CD1c-positive myeloid dendritic cell (primary cell): ENCODE results near the gene FXYD3.

Experiments
- DNase-seq: peaks from one replicate; pipeline ENCODE4 v3.0.0-alpha.2; 2016; ENCODE audit errors: extremely low spot score

FXYD3 gene, protein sequence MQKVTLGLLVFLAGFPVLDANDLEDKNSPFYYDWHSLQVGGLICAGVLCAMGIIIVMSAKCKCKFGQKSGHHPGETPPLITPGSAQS

DNA sequence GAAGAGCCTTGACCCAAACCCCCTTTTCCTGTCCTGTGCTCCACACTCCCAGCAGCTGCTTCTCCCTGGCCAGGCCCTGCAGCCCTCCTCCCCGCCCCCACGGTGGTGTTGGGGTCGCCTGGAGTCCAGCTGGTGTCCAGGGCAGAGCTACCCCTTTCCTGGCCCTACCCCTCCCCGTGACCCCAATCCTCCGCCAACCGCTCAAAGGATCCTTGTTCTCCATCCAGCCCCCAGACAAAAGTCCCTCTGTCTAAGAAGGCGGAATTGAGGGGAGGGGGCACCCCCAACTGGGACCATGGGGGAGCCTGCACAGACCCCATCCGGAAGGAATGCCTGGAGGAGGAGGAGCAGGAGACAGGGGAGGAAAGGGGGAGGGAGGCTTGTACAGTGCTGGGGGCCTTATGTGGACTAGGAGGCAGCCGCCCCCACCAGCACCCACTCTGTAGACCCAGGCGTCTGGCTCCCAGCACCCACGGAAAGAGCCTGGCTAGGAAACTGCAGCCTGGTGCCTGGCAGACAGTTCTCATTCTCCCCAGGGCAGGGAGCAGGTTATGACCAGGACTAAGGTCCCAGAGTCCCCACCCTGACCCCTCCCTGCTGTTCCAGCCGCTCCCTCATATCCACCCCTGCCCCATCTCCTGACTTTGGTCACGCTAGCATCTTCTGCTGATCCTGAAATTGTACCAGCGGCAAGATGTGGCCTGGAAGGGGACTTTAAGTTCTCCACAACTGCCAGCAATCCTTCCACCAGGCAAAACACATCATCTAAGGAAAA lies at the start of gene FXYD3:
Gene FXYD3, plus strand, starts transcription at position 647 of the 775 bp plus-strand sequence. CDS start 3,554 bp downstream, outside the sequence.
- no peak for DNase-seq

DNA sequence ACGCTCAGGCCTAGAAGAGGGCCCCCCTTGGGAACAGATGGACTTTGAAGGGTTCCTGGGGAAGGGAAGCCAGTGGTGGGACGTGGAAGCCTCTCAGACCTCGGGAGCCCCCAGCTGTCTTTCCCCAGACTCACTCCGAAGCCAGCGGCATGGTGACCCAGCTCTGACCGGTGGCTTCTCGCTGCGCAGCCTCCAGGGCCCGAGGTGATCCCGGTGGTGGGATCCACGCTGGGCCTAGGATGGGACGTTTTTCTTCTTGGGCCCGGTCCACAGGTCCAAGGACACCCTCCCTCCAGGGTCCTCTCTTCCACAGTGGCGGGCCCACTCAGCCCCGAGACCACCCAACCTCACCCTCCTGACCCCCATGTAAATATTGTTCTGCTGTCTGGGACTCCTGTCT lies 49.5 kb upstream of the FXYD3 start:
- DNase-seq = no peak

DNA sequence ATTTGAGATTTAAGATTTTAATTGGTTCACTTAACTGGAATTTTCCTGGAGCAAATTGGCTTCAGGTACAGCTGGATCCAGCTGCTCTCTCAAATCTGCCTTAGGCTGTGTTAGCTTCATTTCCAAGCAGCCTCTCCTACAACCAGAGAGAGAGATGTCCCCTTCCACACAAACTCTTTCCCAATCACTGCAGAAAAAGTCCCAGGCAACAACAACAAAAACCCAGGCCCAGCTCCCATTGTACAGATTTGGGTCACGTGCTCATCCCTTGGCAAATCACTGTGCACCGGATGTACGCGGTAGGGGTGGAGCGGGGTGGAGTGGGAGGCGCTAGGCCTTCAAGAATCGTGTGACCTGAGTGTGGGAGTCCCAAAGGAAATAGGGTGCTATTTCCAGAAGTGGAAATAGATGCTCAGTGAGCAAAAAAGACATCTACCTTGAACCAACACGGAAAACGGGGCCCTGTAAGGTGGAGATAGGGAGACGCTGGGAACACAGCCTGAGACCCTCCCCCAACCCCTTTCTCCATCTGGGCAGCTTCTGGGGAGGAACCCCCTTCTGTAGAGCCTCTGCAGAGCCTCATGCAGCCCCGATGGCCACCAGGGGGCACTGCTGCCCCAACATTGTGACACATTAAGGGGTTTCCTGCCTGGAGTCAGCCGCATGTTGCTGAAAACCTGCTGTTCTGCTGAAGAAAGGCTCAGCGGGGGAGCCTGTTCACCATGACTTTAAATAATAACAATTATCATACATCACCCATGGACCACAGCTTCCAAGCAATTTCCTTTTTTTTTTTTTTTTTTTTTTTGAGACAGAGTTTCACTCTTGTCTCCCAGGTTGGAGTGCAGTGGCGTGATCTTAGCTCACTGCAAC lies 48.7 kb upstream of the FXYD3 start:
- peak; percentile 90 for DNase-seq

DNA sequence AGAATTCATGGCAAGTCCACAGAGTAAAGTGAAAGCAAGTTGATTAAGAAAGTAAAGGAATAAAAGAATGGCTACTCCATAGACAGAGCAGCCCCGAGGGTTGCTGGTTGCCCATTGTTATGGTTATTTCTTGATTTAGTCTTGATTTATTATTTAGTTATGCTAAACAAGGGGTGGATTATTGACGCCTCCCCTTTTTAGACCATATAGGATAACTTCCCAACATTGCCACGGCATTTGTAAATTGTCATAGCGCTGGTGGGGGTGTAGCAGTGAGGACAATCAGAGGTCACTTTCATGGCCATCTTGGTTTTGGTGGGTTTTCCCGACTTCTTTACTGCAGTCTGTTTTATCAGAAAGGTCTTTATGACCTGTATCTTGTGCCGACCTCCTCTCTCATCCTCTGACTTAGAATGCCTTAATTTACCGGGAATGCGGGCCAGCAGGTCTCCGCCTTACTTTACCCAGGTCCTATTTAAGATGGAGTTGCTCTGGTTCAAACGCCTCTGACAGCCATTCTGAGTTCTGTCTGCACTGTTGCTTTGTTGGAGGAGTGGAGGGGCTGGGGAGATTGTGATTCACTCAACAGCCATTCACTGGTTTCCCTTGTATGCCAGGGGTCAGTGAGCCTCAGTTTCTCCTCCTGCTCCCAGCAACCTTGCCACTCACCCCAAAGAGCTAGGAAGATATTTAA lies 46.5 kb upstream of the FXYD3 start:
- no peak for DNase-seq

DNA sequence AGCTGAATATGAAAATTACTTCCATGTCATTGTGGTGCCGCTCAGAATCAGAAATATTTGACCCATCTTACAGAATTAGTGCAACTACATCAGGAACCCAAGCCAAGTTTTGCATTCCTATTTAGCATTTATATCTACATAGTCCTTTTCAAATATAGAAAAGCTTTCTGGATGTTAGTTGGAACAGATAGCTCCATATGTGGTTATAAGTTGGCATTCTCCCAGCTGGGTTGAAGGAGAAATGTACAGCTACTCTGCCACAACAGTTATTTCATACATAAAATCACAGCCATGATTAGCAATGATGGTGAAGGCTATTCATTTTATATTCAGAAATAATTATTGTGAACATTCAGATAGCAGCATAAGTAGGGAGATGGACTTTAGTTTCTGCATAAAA lies 45.9 kb upstream of the FXYD3 start:
- DNase-seq = no peak

DNA sequence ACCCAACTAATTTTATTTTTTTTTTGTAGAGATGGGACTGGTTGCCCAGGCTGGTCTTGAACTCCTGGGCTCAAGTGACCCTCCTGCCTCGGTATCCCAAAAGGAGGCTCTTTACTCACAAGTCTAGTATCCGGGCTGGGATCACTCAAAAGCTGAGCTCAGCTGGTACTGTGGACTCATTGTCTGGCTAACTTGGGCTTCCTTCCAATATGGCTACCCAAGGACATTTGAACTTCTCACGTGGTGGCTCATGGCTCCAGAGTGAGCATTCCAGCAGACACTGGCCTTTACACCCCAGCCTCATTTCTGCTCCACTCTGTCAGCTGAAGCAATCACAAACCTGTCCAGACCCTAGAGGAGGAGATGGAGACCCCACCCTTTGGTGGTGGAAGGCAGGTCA lies 45.2 kb upstream of the FXYD3 start:
- DNase-seq = no peak

DNA sequence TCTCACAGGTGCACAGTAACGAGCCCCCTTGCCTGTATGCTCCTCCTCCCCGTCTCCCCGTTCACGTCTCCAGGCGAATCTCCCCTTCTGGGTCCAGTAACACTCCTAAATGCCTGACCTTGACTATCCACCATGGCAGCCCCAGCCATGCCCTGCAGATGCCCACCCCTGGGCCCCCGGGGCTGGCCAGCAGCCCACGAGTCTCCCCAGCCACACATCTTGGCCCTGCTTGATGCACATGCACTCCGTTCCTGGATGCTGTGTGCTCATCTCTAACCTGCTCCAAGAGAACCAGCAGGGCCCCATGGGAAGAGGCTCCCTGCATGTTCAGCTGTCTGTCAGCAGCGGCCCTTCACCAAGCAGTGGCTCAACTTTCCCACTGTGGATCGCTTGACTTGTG lies 42.1 kb upstream of the FXYD3 start:
- no peak for DNase-seq

DNA sequence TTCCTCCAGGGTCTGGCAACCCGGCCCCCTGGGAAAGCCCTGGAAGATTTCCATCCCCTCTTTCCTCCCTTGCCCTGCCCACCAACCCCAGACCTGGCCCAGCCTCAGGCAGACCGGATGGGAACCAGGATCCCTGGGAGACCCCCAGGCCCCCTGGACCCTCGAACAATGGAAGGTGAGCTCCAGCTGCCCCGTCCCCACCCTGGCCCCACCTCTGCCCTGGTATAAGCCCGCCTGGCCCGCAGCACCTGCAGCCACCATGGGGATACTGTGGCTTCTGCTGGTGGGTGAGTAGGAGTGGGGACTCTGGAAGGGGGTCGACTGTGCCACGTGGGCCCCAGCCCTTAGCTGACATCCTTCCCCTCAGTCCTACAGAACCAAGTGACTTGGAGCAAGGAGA lies 41.7 kb upstream of the FXYD3 start:
- no peak for DNase-seq

DNA sequence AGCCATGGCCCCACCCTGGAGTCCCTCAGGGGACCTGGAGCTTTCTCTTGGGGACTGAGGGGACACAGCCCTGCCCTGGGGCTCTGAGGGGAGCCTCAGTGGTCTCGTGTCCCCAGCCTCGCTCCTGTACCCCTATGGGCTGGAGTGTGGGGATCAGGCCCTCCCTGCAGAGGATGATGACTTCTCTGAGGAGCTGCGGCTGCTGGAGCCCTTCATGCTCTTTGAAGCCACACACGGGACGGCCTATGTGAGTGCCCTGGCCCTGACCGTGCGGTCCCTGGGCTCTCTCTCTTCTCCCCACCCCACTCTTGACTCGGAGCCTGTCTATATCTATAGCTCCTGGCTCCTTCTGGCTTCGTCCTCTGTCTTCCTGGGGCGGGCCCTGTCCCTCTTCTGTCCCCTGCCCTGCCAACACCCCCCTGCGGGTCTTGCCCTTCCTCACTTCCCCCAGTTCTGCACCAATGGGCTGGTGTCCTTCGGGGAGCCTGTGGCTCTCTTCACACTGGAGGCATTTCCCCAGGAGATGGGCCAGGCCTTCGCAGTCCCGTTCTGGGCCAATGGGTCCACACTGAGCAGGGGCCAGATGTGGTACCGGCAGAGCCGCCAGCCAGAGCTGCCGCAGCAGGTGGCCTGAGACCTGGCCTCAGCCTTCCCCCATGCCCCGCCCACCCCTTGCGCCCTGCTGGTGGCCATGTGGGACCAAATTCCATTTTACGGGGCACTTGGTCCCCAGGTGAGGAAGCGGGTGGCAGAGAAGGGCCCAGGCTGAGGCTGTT lies 41.0 kb upstream of the FXYD3 start:
- DNase-seq = no peak

DNA sequence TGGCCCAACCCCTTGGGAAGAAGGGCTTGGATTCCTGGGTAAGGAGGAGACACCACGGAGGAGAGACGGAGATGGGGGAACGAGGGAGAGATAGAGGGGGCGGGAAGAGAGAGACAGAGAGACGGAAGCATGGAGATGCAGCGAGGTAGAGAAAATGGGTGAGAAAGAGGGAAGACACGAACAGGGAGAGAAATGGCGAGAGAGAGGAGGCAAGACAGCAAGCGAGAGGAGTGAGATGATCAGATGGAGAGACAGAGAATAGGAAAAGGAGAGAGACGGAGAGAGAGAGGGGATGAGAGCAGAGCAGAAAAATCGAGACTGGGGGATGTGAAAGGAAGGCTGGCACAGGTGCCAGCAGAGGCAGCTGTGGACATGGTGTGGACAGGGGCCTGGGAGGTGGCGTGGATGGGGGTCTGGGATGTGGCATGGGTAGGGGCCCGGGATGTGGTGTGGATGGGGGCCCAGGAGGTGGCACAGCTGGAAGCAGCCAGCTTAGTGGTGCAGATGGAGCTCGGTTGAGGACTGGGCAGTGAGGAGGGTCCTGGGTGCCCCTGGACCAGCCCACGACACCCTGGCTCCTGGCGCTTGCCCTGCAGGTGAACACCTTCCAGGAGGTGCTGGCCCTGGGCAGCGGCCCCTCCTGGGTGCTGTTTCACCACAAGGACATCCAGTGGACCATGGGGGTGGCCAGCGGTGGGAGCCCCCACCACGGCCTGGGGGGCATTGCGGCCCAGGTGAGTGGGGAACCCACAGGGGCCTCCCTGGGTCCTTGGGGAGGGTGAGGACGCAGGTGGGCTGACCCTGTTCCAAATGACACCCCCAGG lies 40.2 kb upstream of the FXYD3 start:
- DNase-seq = no peak

DNA sequence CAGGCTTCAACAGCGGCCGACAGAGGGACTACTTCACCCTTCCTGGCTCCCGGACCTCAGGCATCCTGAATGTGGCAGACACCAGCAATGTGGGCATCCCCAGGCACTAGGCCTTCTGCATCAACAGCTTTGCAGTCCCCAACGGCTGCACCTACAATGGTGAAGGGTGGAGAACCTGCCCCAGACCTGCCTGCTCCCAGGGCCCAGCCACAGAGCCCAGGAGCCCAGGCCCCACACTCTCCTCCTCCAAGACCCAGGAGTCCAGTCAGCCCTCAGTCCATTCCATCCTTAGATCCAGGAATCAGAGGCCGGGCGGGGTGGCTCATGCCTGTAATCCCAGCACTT lies 39.6 kb upstream of the FXYD3 start:
- no peak for DNase-seq

DNA sequence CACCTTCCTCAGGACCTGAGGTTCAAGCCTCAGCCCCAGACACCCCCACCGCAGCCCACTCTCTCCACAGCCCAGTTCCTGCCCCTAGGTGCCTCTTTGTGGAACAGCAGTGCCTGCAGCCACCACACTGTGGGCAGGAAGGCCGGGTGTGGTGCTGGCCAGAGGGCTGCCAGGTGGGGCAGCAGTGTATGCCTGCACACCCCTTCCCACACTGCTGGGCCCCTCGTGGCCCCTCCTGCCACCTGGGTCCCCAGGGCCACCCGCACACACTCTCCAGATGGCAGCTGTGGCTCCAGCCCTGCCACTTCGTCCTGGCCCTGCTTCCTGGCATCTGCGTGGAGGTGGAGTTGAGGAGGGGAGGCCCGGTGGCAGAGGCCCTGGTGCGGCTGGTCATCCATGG lies 39.0 kb upstream of the FXYD3 start:
- no peak for DNase-seq

DNA sequence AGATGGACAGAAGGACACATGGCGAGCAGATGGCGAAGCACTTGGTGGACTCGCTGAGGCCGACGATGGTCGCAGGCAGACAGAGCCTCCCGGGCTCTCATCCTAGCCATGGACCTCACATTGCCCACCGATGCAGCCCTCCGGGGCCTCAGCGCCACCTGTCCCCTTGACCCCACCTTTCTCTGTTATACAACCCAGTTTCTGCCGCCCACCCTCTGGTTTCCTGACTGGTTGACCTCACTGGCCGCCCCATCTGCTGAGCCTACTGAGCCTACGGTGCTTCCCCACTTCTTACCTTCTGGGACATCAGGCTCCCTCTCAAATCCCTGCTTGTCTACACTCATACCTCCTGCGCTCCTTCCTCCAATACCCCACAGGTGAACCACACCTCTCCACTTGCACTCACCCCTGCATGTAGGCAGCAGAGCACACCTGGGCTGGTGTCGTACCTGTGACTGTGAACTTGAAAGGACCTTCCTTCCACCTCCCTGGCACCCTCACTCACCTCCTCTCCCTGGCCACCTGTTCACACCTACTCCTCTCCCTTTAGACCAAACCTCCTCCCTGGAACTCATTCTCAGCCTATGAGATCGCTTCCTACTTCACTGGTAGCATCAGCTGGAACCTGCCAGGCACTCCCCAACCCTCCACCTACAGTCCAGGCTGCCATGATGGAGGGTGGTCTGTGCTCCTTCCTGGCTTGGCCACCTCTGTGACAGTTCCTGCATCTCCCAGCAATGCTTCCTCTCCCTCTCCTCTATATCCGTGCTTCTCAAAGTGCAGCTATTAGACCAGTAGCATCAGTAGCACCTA lies 38.0 kb upstream of the FXYD3 start:
- no peak for DNase-seq

DNA sequence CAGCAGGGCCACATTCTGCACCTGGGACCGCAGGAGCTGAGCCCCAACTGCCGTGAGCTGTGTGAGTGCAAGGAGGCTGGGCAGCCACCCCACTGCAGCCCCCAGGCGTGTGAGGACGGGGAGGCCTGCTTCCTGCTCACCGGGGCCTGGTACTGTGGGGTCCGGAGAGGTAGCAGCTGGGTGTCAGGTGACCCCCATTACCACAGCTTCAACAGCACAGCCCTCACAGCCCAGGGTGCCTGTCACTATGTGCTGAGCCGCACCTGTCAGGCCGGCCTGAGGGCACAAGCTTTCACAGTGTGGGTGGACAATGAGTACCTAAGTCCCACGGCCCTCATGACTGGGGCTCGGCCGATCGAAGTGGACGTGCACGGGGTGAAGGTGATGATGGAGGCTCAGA lies 35.8 kb upstream of the FXYD3 start:
- DNase-seq = no peak

DNA sequence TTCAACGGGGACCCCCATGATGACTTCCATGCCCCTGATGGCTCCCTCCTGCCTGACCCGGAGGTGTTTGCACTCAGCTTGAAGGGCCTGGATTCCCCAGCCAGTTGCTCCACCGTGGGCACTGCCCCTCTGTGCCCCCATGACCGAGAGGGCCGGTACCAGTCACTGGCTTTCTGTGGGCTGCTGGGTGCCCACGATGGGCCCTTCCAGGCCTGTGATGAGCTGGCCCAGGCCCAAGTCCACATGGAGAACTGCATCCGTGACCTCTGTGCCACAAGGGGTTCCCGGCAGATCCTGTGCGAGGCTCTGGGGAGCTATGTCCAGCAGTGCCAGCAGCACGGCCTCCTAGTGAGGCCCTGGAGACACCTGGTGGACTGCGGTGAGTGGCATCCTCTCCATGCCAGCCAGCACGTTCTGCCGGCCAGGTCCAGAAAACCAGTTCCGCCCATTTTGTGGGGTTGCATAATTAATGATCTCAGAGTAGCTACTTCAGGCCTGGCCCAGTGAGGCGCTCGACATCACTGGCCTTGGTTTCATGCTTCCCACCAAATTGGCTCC lies 34.9 kb upstream of the FXYD3 start:
- no peak for DNase-seq

DNA sequence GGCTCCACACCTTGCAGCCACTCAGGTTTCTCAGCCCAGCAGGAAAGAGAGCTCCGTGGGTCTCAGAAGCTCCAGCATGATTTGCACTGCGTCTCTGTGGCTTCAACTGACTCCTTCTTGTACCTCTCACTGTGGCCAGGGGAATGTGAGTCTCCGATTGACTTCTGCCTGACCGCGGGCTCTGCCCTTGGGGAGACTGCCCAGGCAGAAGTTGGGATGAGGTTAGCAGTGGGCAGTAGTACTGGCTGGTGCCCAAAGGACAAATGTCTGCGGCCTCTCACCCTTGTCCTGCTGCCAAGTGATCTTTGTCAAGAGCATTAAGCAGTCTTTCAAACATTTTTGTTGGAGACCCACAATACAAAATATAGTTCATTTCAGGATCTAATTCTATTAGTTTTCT lies 34.4 kb upstream of the FXYD3 start:
- DNase-seq = no peak

DNA sequence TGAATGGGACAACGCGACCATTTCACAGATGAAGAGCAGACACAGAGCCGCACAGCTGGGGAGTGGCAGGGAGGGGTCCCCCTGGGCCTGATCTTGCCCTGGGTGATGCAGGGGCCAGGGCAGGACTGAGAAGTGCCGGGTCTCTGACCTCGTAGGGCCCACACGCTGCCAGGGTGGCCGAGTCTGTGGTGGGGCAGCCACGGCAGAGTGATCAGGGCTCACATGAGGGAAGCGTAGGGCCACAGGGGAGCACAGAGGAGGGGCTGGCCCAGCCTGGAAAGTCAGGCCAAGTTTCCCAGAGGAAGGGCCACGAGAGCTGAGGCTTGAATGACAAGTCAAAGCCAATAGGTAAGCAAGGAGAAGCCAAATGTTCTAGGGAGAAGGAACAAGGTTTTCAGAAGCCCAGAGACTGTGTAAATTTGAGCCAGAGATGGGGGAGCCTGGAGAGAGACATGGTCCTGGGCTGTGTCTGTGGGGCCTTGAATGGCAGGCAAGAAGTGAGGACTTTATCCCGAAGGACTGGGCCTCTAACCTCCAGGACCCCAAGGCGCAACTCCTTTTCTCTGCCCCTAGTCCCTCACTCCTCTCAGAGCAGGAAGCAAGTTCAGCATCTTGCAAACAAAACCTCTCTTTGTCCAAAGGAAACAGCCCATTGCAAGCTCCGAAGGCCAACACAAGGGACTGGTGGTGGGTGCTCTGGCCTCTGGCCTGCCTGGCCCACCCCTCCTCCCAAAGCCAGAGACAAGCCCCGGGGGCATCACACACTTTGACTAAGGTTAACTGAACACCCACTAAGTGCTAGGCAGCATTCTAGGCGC lies 31.7 kb upstream of the FXYD3 start:
- no peak for DNase-seq

DNA sequence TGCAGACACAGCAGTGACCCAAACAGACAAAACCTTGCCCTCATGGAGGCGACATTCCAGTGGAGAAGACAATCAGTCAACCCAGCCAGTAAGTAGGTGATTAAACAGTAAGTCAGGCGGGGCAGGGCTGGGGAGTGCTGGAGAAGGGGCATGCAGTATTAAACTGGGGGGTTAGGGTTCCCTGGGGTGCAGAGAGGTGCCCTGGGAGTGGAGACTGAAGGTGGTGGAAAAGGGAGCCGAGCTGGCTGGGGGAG lies 31.2 kb upstream of the FXYD3 start:
- no peak for DNase-seq

DNA sequence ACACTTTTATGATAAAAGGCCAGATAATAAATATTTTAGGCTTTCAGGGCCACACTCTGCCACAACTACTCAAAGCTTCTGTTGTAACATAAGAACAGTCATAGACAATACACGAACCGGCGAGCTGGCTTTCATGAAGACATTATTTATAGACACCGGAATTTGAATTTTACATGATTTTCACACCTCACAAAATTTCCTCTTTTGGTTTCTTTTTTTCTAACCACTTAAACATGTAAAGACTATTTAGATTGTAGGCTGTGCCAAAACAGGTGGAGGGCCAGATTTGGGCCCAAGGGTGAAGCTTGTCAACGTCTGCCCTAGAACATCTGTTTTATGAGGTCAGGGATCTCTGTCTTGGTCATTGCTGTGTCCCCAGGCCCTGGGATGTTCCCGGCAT lies 29.7 kb upstream of the FXYD3 start:
- DNase-seq = no peak
